Ovary (tissue), 3 donors: ENCODE results near the gene CACNA2D1.

Experiments
- CTCF ChIP-seq, 3 donors: fragments of 450-650 bp in 2 of 3; fragments of 200-600 bp in 1 of 3; IDR thresholded peaks; one replicate each; pipeline versions ENCODE4 v1.5.1 to v1.8.0; 2016 to 2022; ENCODE audit warnings: antibody characterized with exemption in 3 of 3, mild to moderate bottlenecking in 1 of 3
- EP300 ChIP-seq: sonication (generic); formaldehyde crosslinking; IDR thresholded peaks from one replicate; pipeline ENCODE4 v1.6.1; 2017; ENCODE audit warnings: antibody characterized with exemption
- POLR2A ChIP-seq: fragments of 450-650 bp; IDR thresholded peaks from one replicate; pipeline ENCODE4 v1.6.1; 2017; ENCODE audit warnings: antibody characterized with exemption, mild to moderate bottlenecking, moderate library complexity
- donor health status: DM: no; HTN: no; CAD: no.

- TF ChIP-seq CTCF (IDR thresholded peaks at IDR 0.05) = no peak
- no peak for TF ChIP-seq POLR2A
- TF ChIP-seq EP300 = no peak
Observed at GRCh38 chr7:82036146-82036886, 407.3 kb downstream of the CACNA2D1 start.
